Neural cell (in vitro differentiated cells): Measurements from ENCODE around the gene PTMS. TPM values are rescaled to one million over a fixed set of nuclear protein-coding genes. Genes with fewer than 3 reads are reported as not detected.
A peak's percentile ranks its signal among the peaks of the same experiment; 100 is the strongest.

Source experiments
- H2AFZ ChIP-seq: fragments of 200-600, 300-800 bp; sonication (generic), shearing (Covaris generic); 2 replicates; pipeline ENCODE4 v1.6.0; 2014; ENCODE audit warnings: low read depth, mild to moderate bottlenecking, antibody characterized with exemption, low read length, moderate library complexity
- H3F3A ChIP-seq: fragments of 200-600 bp; shearing (Covaris generic); 2 replicates; pipeline ENCODE4 v1.6.1; 2016; ENCODE audit warnings: mild to moderate bottlenecking, moderate library complexity, mixed read lengths, antibody characterized with exemption, low read length; ENCODE audit not compliant: insufficient read depth, poor library complexity, severe bottlenecking
- H3K27ac ChIP-seq: fragments of 200-600, 300-800 bp; sonication (generic), shearing (Covaris generic); 2 replicates; pipeline ENCODE4 v1.5.1; 2014; ENCODE audit warnings: mild to moderate bottlenecking, low read length, moderate library complexity
- H3K27me3 ChIP-seq: fragments of 300-800, 200-600 bp; sonication (generic), shearing (Covaris generic); 2 replicates; pipeline ENCODE4 v1.6.0; 2014; ENCODE audit warnings: mild to moderate bottlenecking, low read depth, low read length, moderate library complexity; ENCODE audit not compliant: insufficient read depth
- H3K36me3 ChIP-seq: fragments of 300-800, 200-600 bp; sonication (generic), shearing (Covaris generic); 2 replicates; pipeline ENCODE4 v1.5.1; 2014; ENCODE audit warnings: mild to moderate bottlenecking, antibody characterized with exemption, low read length, moderate library complexity; ENCODE audit not compliant: insufficient read depth
- H3K4me2 ChIP-seq: fragments of 300-800, 200-600 bp; sonication (generic), shearing (Covaris generic); 2 replicates; pipeline ENCODE4 v1.6.0; 2014; ENCODE audit warnings: mild to moderate bottlenecking, low read length
- H3K4me3 ChIP-seq: fragments of 300-800, 200-600 bp; sonication (generic), shearing (Covaris generic); 2 replicates; pipeline ENCODE4 v1.5.1; 2014; ENCODE audit warnings: mild to moderate bottlenecking, low read length, moderate library complexity
- H3K79me2 ChIP-seq: fragments of 200-600 bp; shearing (Covaris generic); replicated peaks from 2 replicates; pipeline ENCODE4 v1.6.0; 2014; ENCODE audit warnings: mild to moderate bottlenecking, low read length, moderate library complexity; ENCODE audit not compliant: insufficient read depth
- H3K9ac ChIP-seq: fragments of 300-800, 200-600 bp; sonication (generic), shearing (Covaris generic); 2 replicates; pipeline ENCODE4 v1.6.1; 2016; ENCODE audit warnings: mild to moderate bottlenecking, low read length, mixed read lengths
- H3K9me2 ChIP-seq: fragments of 200-600 bp; shearing (Covaris generic); 2 replicates; pipeline ENCODE4 v1.6.1; 2016; ENCODE audit warnings: mild to moderate bottlenecking, low read length, mixed read lengths; ENCODE audit not compliant: insufficient read depth
- H3K9me3 ChIP-seq: fragments of 200-600, 300-800 bp; sonication (generic), shearing (Covaris generic); 2 replicates; pipeline ENCODE4 v1.6.1; 2016; ENCODE audit warnings: mild to moderate bottlenecking, mixed run types, low read length, moderate library complexity, mixed read lengths
- H4K20me1 ChIP-seq: fragments of 200-600 bp; shearing (Covaris generic); 2 replicates; pipeline ENCODE4 v1.6.1; 2016; ENCODE audit warnings: mild to moderate bottlenecking, mixed run types; ENCODE audit not compliant: insufficient read depth
- CTCF ChIP-seq: fragments of 450-650 bp; IDR thresholded peaks from 2 replicates; pipeline ENCODE4 v1.5.1; 2014; ENCODE audit warnings: antibody characterized with exemption, mild to moderate bottlenecking, moderate library complexity; ENCODE audit not compliant: poor library complexity, severe bottlenecking
- EP300 ChIP-seq: fragments of 450-650 bp; conservative IDR thresholded peaks from 2 replicates; pipeline ENCODE4 v1.6.1; 2014; ENCODE audit warnings: antibody characterized with exemption, mild to moderate bottlenecking, moderate library complexity; ENCODE audit not compliant: poor library complexity, severe bottlenecking
- EZH2 ChIP-seq: fragments of 200-600, 300-800 bp; shearing (Covaris generic), sonication (generic); IDR thresholded peaks from 2 replicates; pipeline ENCODE4 v1.6.1; 2014; ENCODE audit warnings: antibody characterized with exemption, low read length, borderline replicate concordance, mild to moderate bottlenecking; ENCODE audit not compliant: insufficient read depth, poor library complexity, severe bottlenecking
- MXI1 ChIP-seq: fragments of 450-650 bp; conservative IDR thresholded peaks from 2 replicates; pipeline ENCODE4 v1.6.1; 2014; ENCODE audit warnings: antibody characterized with exemption, mild to moderate bottlenecking; ENCODE audit not compliant: poor library complexity, severe bottlenecking
- POLR2AphosphoS5 ChIP-seq: IDR thresholded peaks from 2 replicates; pipeline ENCODE4 v1.6.1; 2012
- RAD21 ChIP-seq: fragments of 450-650 bp; conservative IDR thresholded peaks from 2 replicates; pipeline ENCODE4 v1.6.1; 2014; ENCODE audit warnings: antibody characterized with exemption, mild to moderate bottlenecking, moderate library complexity
- SMC3 ChIP-seq: fragments of 450-650 bp; conservative IDR thresholded peaks from 2 replicates; pipeline ENCODE4 v1.6.1; 2014; ENCODE audit warnings: antibody characterized with exemption, mild to moderate bottlenecking, moderate library complexity; ENCODE audit not compliant: poor library complexity
- TAF1 ChIP-seq: IDR thresholded peaks from 2 replicates; pipeline ENCODE4 v1.6.1; 2012; ENCODE audit warnings: low read depth
- polyA plus RNA-seq: library from polyadenylated mRNA; depleted of rRNA; stranded (reverse); fragments of >200 nt; gene quantifications from 2 replicates; pipeline ENCODE4 v1.2.3, GENCODE V29; 2014
- TF ChIP-seq, protein P1 (sequence below): IDR thresholded peaks from 2 replicates; pipeline ENCODE4 v1.6.1; 2012; ENCODE audit warnings: borderline replicate concordance

PTMS gene
- polyA plus RNA-seq, 1 donor from 2014 or later: 557 TPM

DNA sequence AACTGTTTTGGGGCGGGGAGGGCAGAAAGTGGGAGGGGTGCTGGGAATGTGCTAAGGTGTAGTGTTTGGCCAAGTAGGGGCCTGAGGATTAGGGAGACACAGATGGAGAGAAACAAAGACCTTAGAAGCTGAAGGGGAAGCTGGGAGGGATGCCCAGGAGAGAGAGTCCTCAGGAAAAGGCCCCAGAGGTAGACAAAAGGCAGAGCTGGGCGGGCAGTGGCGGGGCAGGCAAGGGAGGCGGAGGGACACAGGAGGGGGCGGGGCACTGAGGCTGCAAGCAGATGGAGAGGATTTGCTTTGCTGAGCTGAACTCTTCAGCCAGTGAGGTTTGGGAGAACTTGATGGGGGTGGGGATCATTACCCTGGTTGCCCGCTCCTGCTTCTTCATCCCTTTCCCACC lies 2.8 kb downstream of the PTMS start:
- peak; percentile 23 for TF ChIP-seq POLR2AphosphoS5
- TF ChIP-seq CTCF: no peak
- H3K4me3 ChIP-seq: peak overlapping the region; percentile 87
- H3K9me2 ChIP-seq: no peaks in the 10 kb centered on the region
- peak overlapping the region; percentile 74 for H3K4me2 ChIP-seq
- H3K27me3 ChIP-seq: no peaks in the 10 kb centered on the region
- H3K79me2 ChIP-seq: peaks cover 60% of the 10 kb centered on the region
- no peaks in the 10 kb centered on the region for H3K9me3 ChIP-seq
- no peak overlapping the region for H2AFZ ChIP-seq
- H3K9ac ChIP-seq: peak overlapping the region; percentile 99
- peaks cover 33% of the 10 kb centered on the region for H4K20me1 ChIP-seq
- peaks cover 4% of the 10 kb centered on the region for H3K36me3 ChIP-seq
- peaks cover 6% of the 10 kb centered on the region for H3F3A ChIP-seq
- peak overlapping the region; percentile 100 for H3K27ac ChIP-seq

- Histone ChIP-seq H4K20me1 (peaks cover 33% of the 10 kb centered on the region), H3K27ac (peak overlapping the region; percentile 100), H3K4me2 (peak overlapping the region; percentile 74), H3K9ac (peak overlapping the region; percentile 99), H3F3A (peaks cover 6% of the 10 kb centered on the region), H3K9me3 (no peaks in the 10 kb centered on the region), H3K9me2 (no peaks in the 10 kb centered on the region), H3K4me3 (peak overlapping the region; percentile 87), H3K36me3 (peaks cover 4% of the 10 kb centered on the region), H3K79me2 (peaks cover 60% of the 10 kb centered on the region), H2AFZ (no peak overlapping the region), H3K27me3 (no peaks in the 10 kb centered on the region)
- TF ChIP-seq SMC3: no peak
- TF ChIP-seq CTCF: no peak
- no peak for TF ChIP-seq RAD21
- TF ChIP-seq POLR2AphosphoS5: no peak
- no peak for TF ChIP-seq MXI1
- TF ChIP-seq, protein P1, sequence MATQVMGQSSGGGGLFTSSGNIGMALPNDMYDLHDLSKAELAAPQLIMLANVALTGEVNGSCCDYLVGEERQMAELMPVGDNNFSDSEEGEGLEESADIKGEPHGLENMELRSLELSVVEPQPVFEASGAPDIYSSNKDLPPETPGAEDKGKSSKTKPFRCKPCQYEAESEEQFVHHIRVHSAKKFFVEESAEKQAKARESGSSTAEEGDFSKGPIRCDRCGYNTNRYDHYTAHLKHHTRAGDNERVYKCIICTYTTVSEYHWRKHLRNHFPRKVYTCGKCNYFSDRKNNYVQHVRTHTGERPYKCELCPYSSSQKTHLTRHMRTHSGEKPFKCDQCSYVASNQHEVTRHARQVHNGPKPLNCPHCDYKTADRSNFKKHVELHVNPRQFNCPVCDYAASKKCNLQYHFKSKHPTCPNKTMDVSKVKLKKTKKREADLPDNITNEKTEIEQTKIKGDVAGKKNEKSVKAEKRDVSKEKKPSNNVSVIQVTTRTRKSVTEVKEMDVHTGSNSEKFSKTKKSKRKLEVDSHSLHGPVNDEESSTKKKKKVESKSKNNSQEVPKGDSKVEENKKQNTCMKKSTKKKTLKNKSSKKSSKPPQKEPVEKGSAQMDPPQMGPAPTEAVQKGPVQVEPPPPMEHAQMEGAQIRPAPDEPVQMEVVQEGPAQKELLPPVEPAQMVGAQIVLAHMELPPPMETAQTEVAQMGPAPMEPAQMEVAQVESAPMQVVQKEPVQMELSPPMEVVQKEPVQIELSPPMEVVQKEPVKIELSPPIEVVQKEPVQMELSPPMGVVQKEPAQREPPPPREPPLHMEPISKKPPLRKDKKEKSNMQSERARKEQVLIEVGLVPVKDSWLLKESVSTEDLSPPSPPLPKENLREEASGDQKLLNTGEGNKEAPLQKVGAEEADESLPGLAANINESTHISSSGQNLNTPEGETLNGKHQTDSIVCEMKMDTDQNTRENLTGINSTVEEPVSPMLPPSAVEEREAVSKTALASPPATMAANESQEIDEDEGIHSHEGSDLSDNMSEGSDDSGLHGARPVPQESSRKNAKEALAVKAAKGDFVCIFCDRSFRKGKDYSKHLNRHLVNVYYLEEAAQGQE: no peak
- no peak for TF ChIP-seq EZH2
- no peak for TF ChIP-seq TAF1
- no peak for TF ChIP-seq EP300
Observed at GRCh38 chr12:6769666-6770065, 3.5 kb downstream of the PTMS start.
